H9 (cell line): ENCODE results near the gene SPRYD3. TPM values are rescaled to one million over a fixed set of nuclear protein-coding genes. Genes with fewer than 3 reads are reported as not detected.

Source experiments
- DNase-seq: peaks from one replicate; pipeline ENCODE4 v3.0.0-alpha.2; 2017
- H2AFZ ChIP-seq: one replicate; pipeline ENCODE4 v1.6.1; 2013; ENCODE audit warnings: mild to moderate bottlenecking, low read length, control low read depth, moderate library complexity
- H2AK5ac ChIP-seq: 2 replicates; pipeline ENCODE4 v1.6.1; 2013; ENCODE audit warnings: low read length, control low read depth, mixed read lengths; ENCODE audit not compliant: insufficient read length
- H2BK120ac ChIP-seq: one replicate; pipeline ENCODE4 v1.6.1; 2013; ENCODE audit warnings: low read depth, mild to moderate bottlenecking, low read length, control low read depth, inconsistent platforms; ENCODE audit not compliant: poor library complexity, severe bottlenecking
- H2BK12ac ChIP-seq: 2 replicates; pipeline ENCODE4 v1.6.1; 2013; ENCODE audit warnings: low read length, control low read depth, mixed read lengths, low read depth; ENCODE audit not compliant: insufficient read length
- H2BK15ac ChIP-seq: 2 replicates; pipeline ENCODE4 v1.6.1; 2013; ENCODE audit warnings: low read depth, low read length, control low read depth
- H2BK20ac ChIP-seq: one replicate; pipeline ENCODE4 v1.6.1; 2013; ENCODE audit warnings: low read depth, mild to moderate bottlenecking, low read length, control low read depth, inconsistent platforms; ENCODE audit not compliant: poor library complexity, severe bottlenecking
- H2BK5ac ChIP-seq: 2 replicates; pipeline ENCODE4 v1.6.1; 2013; ENCODE audit warnings: low read length, control low read depth, mixed read lengths; ENCODE audit not compliant: insufficient read length
- H3K14ac ChIP-seq: 2 replicates; pipeline ENCODE4 v1.6.1; 2013; ENCODE audit warnings: low read length, control low read depth; ENCODE audit not compliant: insufficient read depth
- H3K18ac ChIP-seq: 2 replicates; pipeline ENCODE4 v1.6.1; 2013; ENCODE audit warnings: low read depth, mild to moderate bottlenecking, mixed read lengths, low read length, control low read depth; ENCODE audit not compliant: insufficient read length
- H3K23ac ChIP-seq: 2 replicates; pipeline ENCODE4 v1.6.1; 2013; ENCODE audit warnings: low read length, control low read depth, mixed read lengths, low read depth; ENCODE audit not compliant: insufficient read length
- H3K23me2 ChIP-seq: 2 replicates; pipeline ENCODE4 v1.6.1; 2013; ENCODE audit warnings: low read depth, mild to moderate bottlenecking, mixed read lengths, low read length, control low read depth; ENCODE audit not compliant: insufficient read length, poor library complexity, severe bottlenecking
- H3K27ac ChIP-seq: 2 replicates; pipeline ENCODE4 v1.5.1; 2013; ENCODE audit warnings: low read length, control low read depth, mixed read lengths, low read depth; ENCODE audit not compliant: insufficient read length
- H3K27me3 ChIP-seq: 2 replicates; pipeline ENCODE4 v1.6.1; 2013; ENCODE audit warnings: low read length, control low read depth, inconsistent platforms; ENCODE audit not compliant: insufficient read depth
- H3K4ac ChIP-seq: 2 replicates; pipeline ENCODE4 v1.6.1; 2013; ENCODE audit warnings: low read depth, mild to moderate bottlenecking, control low read depth, inconsistent platforms, low read length, moderate library complexity
- H3K4me1 ChIP-seq: 2 replicates; pipeline ENCODE4 v1.6.1; 2013; ENCODE audit warnings: low read length, control low read depth, inconsistent platforms; ENCODE audit not compliant: insufficient read depth
- H3K4me2 ChIP-seq: 2 replicates; pipeline ENCODE4 v1.6.1; 2013; ENCODE audit warnings: low read length, control low read depth, mixed read lengths; ENCODE audit not compliant: insufficient read length, insufficient read depth
- H3K56ac ChIP-seq: 2 replicates; pipeline ENCODE4 v1.6.1; 2013; ENCODE audit warnings: low read depth, mild to moderate bottlenecking, mixed read lengths, low read length, control low read depth; ENCODE audit not compliant: insufficient read length
- H3K79me1 ChIP-seq: 2 replicates; pipeline ENCODE4 v1.6.1; 2013; ENCODE audit warnings: low read depth, mild to moderate bottlenecking, moderate library complexity, low read length, control low read depth, inconsistent platforms; ENCODE audit not compliant: insufficient read depth, poor library complexity, severe bottlenecking
- H3K79me2 ChIP-seq: 2 replicates; pipeline ENCODE4 v1.6.1; 2013; ENCODE audit warnings: low read length, control low read depth, inconsistent platforms; ENCODE audit not compliant: insufficient read depth
- H3K9ac ChIP-seq: 2 replicates; pipeline ENCODE4 v1.6.1; 2013; ENCODE audit warnings: low read length, control low read depth, mixed read lengths; ENCODE audit not compliant: insufficient read length; ENCODE audit errors: extremely low read depth
- H3K9me3 ChIP-seq: one replicate; pipeline ENCODE4 v1.6.1; 2013; ENCODE audit warnings: low read depth, low read length, inconsistent platforms; ENCODE audit not compliant: control insufficient read depth
- H3T11ph ChIP-seq: one replicate; pipeline ENCODE4 v1.6.1; 2013; ENCODE audit warnings: mild to moderate bottlenecking, low read length, control low read depth, inconsistent platforms
- H4K20me1 ChIP-seq: one replicate; pipeline ENCODE4 v1.6.1; 2013; ENCODE audit not compliant: control insufficient read depth, insufficient read length, insufficient read depth
- H4K5ac ChIP-seq: 2 replicates; pipeline ENCODE4 v1.6.1; 2013; ENCODE audit warnings: low read depth, mild to moderate bottlenecking, mixed read lengths, low read length, control low read depth; ENCODE audit not compliant: insufficient read length
- H4K8ac ChIP-seq: replicated peaks from 2 replicates; pipeline ENCODE4 v1.6.1; 2013; ENCODE audit warnings: low read length, control low read depth, mixed read lengths, low read depth; ENCODE audit not compliant: insufficient read length
- H4K91ac ChIP-seq: 2 replicates; pipeline ENCODE4 v1.6.1; 2013; ENCODE audit warnings: low read depth, mild to moderate bottlenecking, moderate library complexity, mixed read lengths, low read length, control low read depth; ENCODE audit not compliant: insufficient read length
- H3K27ac Mint-ChIP-seq, 3 experiments: 2 replicates in 2 of 3; 3 replicates in 1 of 3; pipeline ENCODE4 v1.8.0; 2020 to 2021; ENCODE audit warnings: mixed read lengths in 3 of 3, mild to moderate bottlenecking in 1 of 3, moderate library complexity in 1 of 3
- H3K27me3 Mint-ChIP-seq: 2 replicates; pipeline ENCODE4 v1.8.0; 2021; ENCODE audit warnings: low read depth, mild to moderate bottlenecking, moderate library complexity, mixed read lengths
- H3K36me3 Mint-ChIP-seq, 3 experiments: 2 replicates in 2 of 3; 3 replicates in 1 of 3; pipeline ENCODE4 v1.8.0; 2020 to 2021; ENCODE audit warnings: low read depth in 3 of 3, mixed read lengths in 3 of 3; ENCODE audit not compliant: insufficient read depth in 1 of 3
- H3K4me1 Mint-ChIP-seq, 2 experiments: 2 replicates each; pipeline ENCODE4 v1.8.0; 2020; ENCODE audit warnings: mixed read lengths in 2 of 2
- H3K4me3 Mint-ChIP-seq, 2 experiments: 2 replicates in 1 of 2; 3 replicates in 1 of 2; pipeline ENCODE4 v1.8.0; 2020 to 2021; ENCODE audit warnings: mild to moderate bottlenecking in 2 of 2, mixed read lengths in 2 of 2, moderate library complexity in 1 of 2
- H3K9me3 Mint-ChIP-seq, 2 experiments: 2 replicates in 1 of 2; 3 replicates in 1 of 2; pipeline ENCODE4 v1.8.0; 2020; ENCODE audit warnings: mild to moderate bottlenecking in 2 of 2, mixed read lengths in 2 of 2, moderate library complexity in 1 of 2
- WGBS: extraction: QIAGEN DNeasy Blood & Tissue Kit; methylation state at CpG from one replicate; pipeline ENCODE4 v1.1.7; 2013; ENCODE audit warnings: missing lambda C conversion rate, low lambda C conversion rate, mixed read lengths; ENCODE audit not compliant: insufficient read length; ENCODE audit errors: extremely low coverage; 5-methylcytosine and 5-hydroxymethylcytosine counted together
- total RNA-seq: library from RNA; stranded (reverse); gene quantifications from 2 replicates; pipeline ENCODE4 v1.2.1, GENCODE V29; 2021
- TF ChIP-seq, protein P1 (sequence below): fragments of 200-600 bp; sonication (generic); conservative IDR thresholded peaks from 3 replicates; pipeline ENCODE4 v1.8.0; 2021; ENCODE audit warnings: antibody characterized with exemption, mild to moderate bottlenecking

The SPRYD3 gene
- total RNA-seq, 1 experiment from 2014 or later, result 6.5 TPM

DNA sequence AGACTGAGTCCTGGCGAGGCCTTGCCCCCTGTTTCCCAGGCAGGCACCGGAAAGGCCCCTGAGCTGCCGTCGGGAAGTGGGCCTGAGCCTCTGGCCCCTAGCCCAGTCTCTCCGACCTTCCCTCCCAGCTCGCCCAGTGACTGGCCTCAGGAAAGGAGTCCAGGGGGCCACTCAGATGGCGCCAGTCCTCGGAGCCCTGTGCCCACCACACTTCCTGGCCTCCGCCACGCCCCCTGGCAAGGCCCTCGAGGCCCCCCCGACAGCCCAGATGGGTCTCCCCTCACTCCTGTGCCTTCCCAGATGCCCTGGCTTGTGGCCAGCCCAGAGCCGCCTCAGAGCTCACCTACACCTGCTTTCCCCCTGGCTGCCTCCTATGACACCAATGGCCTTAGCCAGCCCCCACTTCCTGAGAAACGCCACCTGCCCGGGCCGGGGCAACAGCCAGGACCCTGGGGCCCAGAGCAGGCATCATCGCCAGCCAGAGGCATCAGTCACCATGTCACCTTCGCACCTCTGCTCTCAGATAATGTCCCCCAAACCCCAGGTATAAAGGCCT is 18.4 kb downstream of the SPRYD3 start:
- no peak for DNase-seq
- H3K9me3 ChIP-seq, result no peaks in the 10 kb centered on the region
- H2BK5ac ChIP-seq, result no peak overlapping the region
- no peaks in the 10 kb centered on the region for H3K79me2 ChIP-seq
- H3K23ac ChIP-seq, result no peak overlapping the region
- H3T11ph ChIP-seq, result no peak overlapping the region
- Mint-ChIP-seq H3K4me3 (no peak overlapping the region), H3K27me3 (peaks cover 47% of the 10 kb centered on the region), H3K36me3 (peaks cover under 1 to 8% (median 2%) of the 10 kb centered on the region in 3 experiments; a peak in 4 of 7 replicates), H3K4me1 (peaks cover 6 to 8% of the 10 kb centered on the region in 2 experiments), H3K9me3 (no peaks in the 10 kb centered on the region), H3K27ac (no peak overlapping the region)
- no peak overlapping the region for H4K8ac ChIP-seq
- no peak overlapping the region for H3K9ac ChIP-seq
- no peak overlapping the region; the same call in 1 of the 2 replicates for H3K14ac ChIP-seq
- TF ChIP-seq, protein P1, sequence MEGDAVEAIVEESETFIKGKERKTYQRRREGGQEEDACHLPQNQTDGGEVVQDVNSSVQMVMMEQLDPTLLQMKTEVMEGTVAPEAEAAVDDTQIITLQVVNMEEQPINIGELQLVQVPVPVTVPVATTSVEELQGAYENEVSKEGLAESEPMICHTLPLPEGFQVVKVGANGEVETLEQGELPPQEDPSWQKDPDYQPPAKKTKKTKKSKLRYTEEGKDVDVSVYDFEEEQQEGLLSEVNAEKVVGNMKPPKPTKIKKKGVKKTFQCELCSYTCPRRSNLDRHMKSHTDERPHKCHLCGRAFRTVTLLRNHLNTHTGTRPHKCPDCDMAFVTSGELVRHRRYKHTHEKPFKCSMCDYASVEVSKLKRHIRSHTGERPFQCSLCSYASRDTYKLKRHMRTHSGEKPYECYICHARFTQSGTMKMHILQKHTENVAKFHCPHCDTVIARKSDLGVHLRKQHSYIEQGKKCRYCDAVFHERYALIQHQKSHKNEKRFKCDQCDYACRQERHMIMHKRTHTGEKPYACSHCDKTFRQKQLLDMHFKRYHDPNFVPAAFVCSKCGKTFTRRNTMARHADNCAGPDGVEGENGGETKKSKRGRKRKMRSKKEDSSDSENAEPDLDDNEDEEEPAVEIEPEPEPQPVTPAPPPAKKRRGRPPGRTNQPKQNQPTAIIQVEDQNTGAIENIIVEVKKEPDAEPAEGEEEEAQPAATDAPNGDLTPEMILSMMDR, result no peak
- H2BK120ac ChIP-seq, result no peak overlapping the region
- H4K20me1 ChIP-seq, result no peaks in the 10 kb centered on the region
- H2BK20ac ChIP-seq, result no peak overlapping the region
- peaks cover 2% of the 10 kb centered on the region; the same call in 1 of the 2 replicates for H3K27me3 ChIP-seq
- H3K56ac ChIP-seq, result no peak overlapping the region
- H2BK15ac ChIP-seq, result no peak overlapping the region
- H3K27ac ChIP-seq, result no peak overlapping the region
- no peak overlapping the region for H2BK12ac ChIP-seq
- H3K23me2 ChIP-seq, result no peaks in the 10 kb centered on the region
- WGBS, result no CpG with 5 or more reads among the region's 18 CpGs
- no peak overlapping the region for H3K18ac ChIP-seq
- no peak overlapping the region for H2AK5ac ChIP-seq
- H3K4ac ChIP-seq, result no peak overlapping the region
- H4K91ac ChIP-seq, result no peak overlapping the region
- no peak overlapping the region for H2AFZ ChIP-seq
- H3K4me1 ChIP-seq, result no peaks in the 10 kb centered on the region
- no peaks in the 10 kb centered on the region for H3K79me1 ChIP-seq
- H3K4me2 ChIP-seq, result no peak overlapping the region
- no peak overlapping the region for H4K5ac ChIP-seq
